ENCODE data around the gene PLCD1. TPM values are rescaled to one million over a fixed set of nuclear protein-coding genes. Genes with fewer than 3 reads are reported as not detected.

Gene PLCD1
- total and polyA plus RNA-seq, 2 of the 8 experiments (the other 6 are each of a cell fraction or from before 2014, with no cell fraction given) = 15.3 to 19.2 TPM

- Histone ChIP-seq H2BK15ac (ENCODE audit: low read length) (no peak overlapping the region), H3K23me2 (ENCODE audit: low read depth, low read length) (no peaks in the 10 kb centered on the region), H3K4me2 (ENCODE audit: insufficient read depth in 1 of 2, low read depth in 2 of 2, low read length in 2 of 2) (no peak overlapping the region), H4K8ac (ENCODE audit: extremely low read depth, insufficient read depth, low read length) (no peak overlapping the region; the same call in 1 of the 2 replicates), H3K4me3 (ENCODE audit: extremely low read depth in 1 of 4, insufficient read depth in 2 of 4, low read depth in 3 of 4, low read length in 4 of 4) (no peak overlapping the region), H3K9ac (replicated peaks in 1 of 4; ENCODE audit: extremely low read depth in 1 of 4, low read depth in 3 of 4, low read length in 3 of 4) (no peak overlapping the region), H3K79me1 (ENCODE audit: low read depth, low read length) (no peaks in the 10 kb centered on the region), H4K91ac (replicated peaks; ENCODE audit: insufficient read length, low read length) (no peak overlapping the region), H2BK12ac (ENCODE audit: low read depth, low read length) (no peak overlapping the region), H4K5ac (ENCODE audit: insufficient read length, low read depth, low read length) (no peak overlapping the region), H2AK5ac (ENCODE audit: low read depth, low read length) (no peak overlapping the region), H3K27me3 (replicated peaks in 1 of 4; ENCODE audit: control insufficient read depth in 3 of 4, extremely low read depth in 1 of 4, insufficient read depth in 3 of 4, low read length in 3 of 4) (no peaks in the 10 kb centered on the region), H3K27ac (ENCODE audit: low read depth, low read length) (no peak overlapping the region), H3K36me3 (ENCODE audit: control insufficient read depth in 2 of 4, insufficient read depth in 4 of 4, low read length in 3 of 4) (peaks cover 0 to 7% (median 2%) of the 10 kb centered on the region in 4 experiments; a peak in 4 of 8 replicates), H2BK5ac (ENCODE audit: low read depth, low read length) (no peak overlapping the region), H3K9me3 (ENCODE audit: insufficient read depth in 2 of 2, low read depth in 1 of 2, low read length in 1 of 2) (no peaks in the 10 kb centered on the region), H3K23ac (ENCODE audit: insufficient read length) (no peak overlapping the region), H3K14ac (ENCODE audit: insufficient read length) (no peak overlapping the region), H3K4ac (replicated peaks; ENCODE audit: insufficient read length, low read depth, low read length) (no peak overlapping the region), H2AFZ (ENCODE audit: low read length) (no peak overlapping the region), H3K79me2 (ENCODE audit: control insufficient read depth in 1 of 2, insufficient read depth in 2 of 2, low read length in 2 of 2) (no peaks in the 10 kb centered on the region), H2BK120ac (replicated peaks; ENCODE audit: low read depth, low read length) (no peak overlapping the region), H3K56ac (replicated peaks; ENCODE audit: insufficient read length, low read depth, low read length) (no peak overlapping the region), H4K20me1 (replicated peaks in 1 of 2; ENCODE audit: control insufficient read depth in 1 of 2, insufficient read depth in 2 of 2, low read length in 2 of 2) (peaks cover 0 to 2% of the 10 kb centered on the region in 2 experiments), H3K4me1 (replicated peaks in 1 of 4; ENCODE audit: control insufficient read depth in 3 of 4, insufficient read depth in 4 of 4, low read length in 3 of 4) (peaks cover 0 to 3% (median 0%) of the 10 kb centered on the region in 4 experiments; a peak in 1 of 7 replicates), H3K18ac (ENCODE audit: extremely low read depth, low read length) (no peak overlapping the region), H2BK20ac (ENCODE audit: low read length) (no peak overlapping the region)
- no peak for DNase-seq (ENCODE audit: low read depth in 1 of 2, low spot score in 2 of 2)
- POLR2A ChIA-PET (ENCODE audit: partially characterized antibody) = interaction anchor here (1.6 kb wide), 1 partner anchor 13 kb away, joined by 7 read pairs; no protein-coding TSS in a partner anchor
- no peak for FAIRE-seq
- CTCF ChIA-PET (ENCODE audit: partially characterized antibody) = interaction anchor here (0.9 to 8.3 kb wide), 2 partner anchors 15 to 97 kb away, joined by 3 to 134 read pairs; partner anchors contain the start of gene VILL
- TF ChIP-seq SAP30 (IDR thresholded peaks at IDR 0.05; ENCODE audit: insufficient read depth, insufficient replicate concordance, low read length) (no peak), E2F6 (IDR thresholded peaks at IDR 0.05) (no peak), SUZ12 (IDR thresholded peaks at IDR 0.05; ENCODE audit: low read length) (no peak), EZH2 (IDR thresholded peaks at IDR 0.05; ENCODE audit: low read depth, low read length, severe bottlenecking) (no peak), TEAD4 (IDR thresholded peaks at IDR 0.05; ENCODE audit: low read depth, low read length) (no peak), CHD1 (IDR thresholded peaks at IDR 0.05; ENCODE audit: low read depth, low read length) (no peak), ATF2 (IDR thresholded peaks at IDR 0.05; ENCODE audit: low read length) (no peak), KDM5A (IDR thresholded peaks at IDR 0.05; ENCODE audit: low read length) (no peak), SIX5 (IDR thresholded peaks at IDR 0.05; ENCODE audit: low read depth, low read length) (no peak), CREB1 (IDR thresholded peaks at IDR 0.05) (no peak)
These were observed 58.0 kb downstream of the PLCD1 start for GRCh38 chr3:37971467-37971866.
